ENCODE results near the gene CLDN25. TPM values are rescaled to one million over a fixed set of nuclear protein-coding genes. Genes with fewer than 3 reads are reported as not detected.

Gene CLDN25
- total RNA-seq, 1 experiment from 2014 or later, result not detected

- TF ChIP-seq SIN3A (IDR thresholded peaks at IDR 0.05; ENCODE audit: low read depth) (no peak), REST (IDR thresholded peaks at IDR 0.05; ENCODE audit: low read depth) (no peak), EGR1 (IDR thresholded peaks at IDR 0.05; ENCODE audit: low read depth) (no peak), TCF7L2 (IDR thresholded peaks at IDR 0.05; ENCODE audit: borderline replicate concordance, extremely low read depth, insufficient read depth, insufficient read length) (no peak), CBX3 (IDR thresholded peaks at IDR 0.05; ENCODE audit: low read depth) (no peak), SP1 (IDR thresholded peaks at IDR 0.05; ENCODE audit: low read depth) (no peak), YY1 (IDR thresholded peaks at IDR 0.05; ENCODE audit: extremely low read depth, insufficient replicate concordance, low read depth, low read length) (no peak)
These were observed 47.9 kb downstream of the CLDN25 start (continued) for GRCh38 chr11:113827477-113827876.

GRCh38 chr11:113828191-113828590, 48.6 kb downstream of the CLDN25 start:
- H3K27ac ChIP-seq (ENCODE audit: low read depth, low read length), result no peak overlapping the region
- H3K9ac ChIP-seq (ENCODE audit: low read length), result no peak overlapping the region
- H4K20me1 ChIP-seq (ENCODE audit: insufficient read depth), result no peaks in the 10 kb centered on the region
- intact Hi-C loops (cut with micrococcal nuclease), result no loop called here
- no peaks in the 10 kb centered on the region for H3K27me3 ChIP-seq (ENCODE audit: insufficient read depth, low read length)
- ChIA-PET RAD21 (ENCODE audit: low non-redundant PET in 1 of 2, low total read pairs in 2 of 2, uncharacterized antibody in 2 of 2, unreplicated experiment in 2 of 2) (no interaction called here), POLR2A (no interaction called here), CTCF (no interaction called here)
- H3K36me3 ChIP-seq (ENCODE audit: control insufficient read depth in 1 of 2, insufficient read depth in 2 of 2, low read length in 2 of 2), result peaks cover 3% of the 10 kb centered on the region in 2 experiments; a peak in 3 of 4 replicates
- BruUV-seq (replicated peaks), result no TSS peak
- no peaks in the 10 kb centered on the region for H3K4me1 ChIP-seq (ENCODE audit: control insufficient read depth in 1 of 2, insufficient read depth in 2 of 2, low read length in 2 of 2)
- DNase-seq (ENCODE audit: low read depth, low spot score) (no peak), ATAC-seq (no peak)
- H3K79me2 ChIP-seq (ENCODE audit: insufficient read depth, low read length), result no peaks in the 10 kb centered on the region
- H3K4me2 ChIP-seq (ENCODE audit: low read length), result no peak overlapping the region
- H2AFZ ChIP-seq (ENCODE audit: low read depth, low read length, poor library complexity, severe bottlenecking), result no peak overlapping the region
- no peaks in the 10 kb centered on the region for H3K9me3 ChIP-seq (ENCODE audit: control insufficient read depth in 1 of 2, insufficient read depth in 1 of 2, low read depth in 1 of 2, low read length in 2 of 2)
- H3K4me3 ChIP-seq (replicated peaks in 1 of 2; ENCODE audit: low read depth in 1 of 2, low read length in 2 of 2), result no peak overlapping the region
- H3K9me2 ChIP-seq (ENCODE audit: insufficient read depth), result no peaks in the 10 kb centered on the region
- TF ChIP-seq RAD21 (IDR thresholded peaks at IDR 0.05; ENCODE audit: low read depth) (no peak), ZNF274 (IDR thresholded peaks at IDR 0.05; ENCODE audit: low read depth, low read length) (no peak), TCF7L2 (IDR thresholded peaks at IDR 0.05; ENCODE audit: borderline replicate concordance, extremely low read depth, insufficient read depth, insufficient read length) (no peak), EZH2 (IDR thresholded peaks at IDR 0.05) (no peak), ZBTB33 (IDR thresholded peaks at IDR 0.05; ENCODE audit: extremely low read depth, insufficient replicate concordance, low read length) (no peak), CBX3 (IDR thresholded peaks at IDR 0.05; ENCODE audit: low read depth) (no peak), JUND (IDR thresholded peaks at IDR 0.05) (no peak), SRF (IDR thresholded peaks at IDR 0.05; ENCODE audit: low read depth) (no peak)
- TF ChIP-seq, protein P1, sequence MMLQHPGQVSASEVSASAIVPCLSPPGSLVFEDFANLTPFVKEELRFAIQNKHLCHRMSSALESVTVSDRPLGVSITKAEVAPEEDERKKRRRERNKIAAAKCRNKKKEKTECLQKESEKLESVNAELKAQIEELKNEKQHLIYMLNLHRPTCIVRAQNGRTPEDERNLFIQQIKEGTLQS (IDR thresholded peaks at IDR 0.05), result no peak
- TF ChIP-seq, protein P2, sequence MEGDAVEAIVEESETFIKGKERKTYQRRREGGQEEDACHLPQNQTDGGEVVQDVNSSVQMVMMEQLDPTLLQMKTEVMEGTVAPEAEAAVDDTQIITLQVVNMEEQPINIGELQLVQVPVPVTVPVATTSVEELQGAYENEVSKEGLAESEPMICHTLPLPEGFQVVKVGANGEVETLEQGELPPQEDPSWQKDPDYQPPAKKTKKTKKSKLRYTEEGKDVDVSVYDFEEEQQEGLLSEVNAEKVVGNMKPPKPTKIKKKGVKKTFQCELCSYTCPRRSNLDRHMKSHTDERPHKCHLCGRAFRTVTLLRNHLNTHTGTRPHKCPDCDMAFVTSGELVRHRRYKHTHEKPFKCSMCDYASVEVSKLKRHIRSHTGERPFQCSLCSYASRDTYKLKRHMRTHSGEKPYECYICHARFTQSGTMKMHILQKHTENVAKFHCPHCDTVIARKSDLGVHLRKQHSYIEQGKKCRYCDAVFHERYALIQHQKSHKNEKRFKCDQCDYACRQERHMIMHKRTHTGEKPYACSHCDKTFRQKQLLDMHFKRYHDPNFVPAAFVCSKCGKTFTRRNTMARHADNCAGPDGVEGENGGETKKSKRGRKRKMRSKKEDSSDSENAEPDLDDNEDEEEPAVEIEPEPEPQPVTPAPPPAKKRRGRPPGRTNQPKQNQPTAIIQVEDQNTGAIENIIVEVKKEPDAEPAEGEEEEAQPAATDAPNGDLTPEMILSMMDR (IDR thresholded peaks at IDR 0.05 in 2 of 3, conservative IDR thresholded peaks at IDR 0.05 in 1 of 3; ENCODE audit: borderline replicate concordance in 1 of 3, insufficient read depth in 1 of 3, low read depth in 2 of 3, low read length in 2 of 3), result no peak
